Measurements from ENCODE around the gene NEIL3. TPM values are rescaled to one million over a fixed set of nuclear protein-coding genes. Genes with fewer than 3 reads are reported as not detected.

Gene NEIL3
- total and polyA plus RNA-seq, 9 of the 15 experiments (the other 6 are each of a cell fraction or from before 2014, with no cell fraction given): 2.7 to 23.3 (median 12.9) TPM

DNA sequence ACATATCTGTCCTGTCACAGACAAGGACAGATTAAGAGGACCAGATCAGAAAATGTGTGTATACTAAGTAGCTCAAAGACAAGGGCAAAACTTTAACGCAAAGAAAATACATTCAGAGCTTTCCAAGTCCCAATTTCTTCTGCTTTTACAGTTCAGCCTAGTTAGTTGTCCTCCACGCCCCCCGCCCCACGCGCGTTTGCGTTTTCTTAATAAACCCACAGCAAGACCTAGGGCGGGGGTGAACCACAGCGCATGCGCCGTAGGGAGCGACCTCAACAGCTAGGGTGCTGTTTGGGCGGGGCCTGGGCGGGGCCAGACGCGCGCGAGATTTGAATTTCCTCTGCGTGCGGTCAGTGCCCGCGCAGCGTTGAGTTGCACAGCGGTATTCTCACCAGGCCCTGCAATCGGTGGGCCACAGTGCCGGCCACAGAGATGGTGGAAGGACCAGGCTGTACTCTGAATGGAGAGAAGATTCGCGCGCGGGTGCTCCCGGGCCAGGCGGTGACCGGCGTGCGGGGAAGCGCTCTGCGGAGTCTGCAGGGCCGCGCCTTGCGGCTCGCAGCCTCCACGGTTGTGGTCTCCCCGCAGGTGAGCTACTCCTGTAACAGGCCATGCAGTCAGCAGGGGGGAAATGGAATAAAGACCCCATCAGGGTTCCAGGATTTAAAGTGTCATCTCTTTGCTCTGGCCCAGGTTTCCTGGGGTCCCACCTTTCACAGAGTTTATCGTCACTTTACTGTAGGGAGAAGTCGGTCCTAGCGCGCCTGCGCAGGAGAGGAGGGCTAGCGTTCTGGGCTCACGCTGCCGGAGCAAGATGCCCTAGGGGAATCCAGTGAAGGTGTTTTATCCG, at the start of gene NEIL3 (continued):
- TF ChIP-seq, protein P1, sequence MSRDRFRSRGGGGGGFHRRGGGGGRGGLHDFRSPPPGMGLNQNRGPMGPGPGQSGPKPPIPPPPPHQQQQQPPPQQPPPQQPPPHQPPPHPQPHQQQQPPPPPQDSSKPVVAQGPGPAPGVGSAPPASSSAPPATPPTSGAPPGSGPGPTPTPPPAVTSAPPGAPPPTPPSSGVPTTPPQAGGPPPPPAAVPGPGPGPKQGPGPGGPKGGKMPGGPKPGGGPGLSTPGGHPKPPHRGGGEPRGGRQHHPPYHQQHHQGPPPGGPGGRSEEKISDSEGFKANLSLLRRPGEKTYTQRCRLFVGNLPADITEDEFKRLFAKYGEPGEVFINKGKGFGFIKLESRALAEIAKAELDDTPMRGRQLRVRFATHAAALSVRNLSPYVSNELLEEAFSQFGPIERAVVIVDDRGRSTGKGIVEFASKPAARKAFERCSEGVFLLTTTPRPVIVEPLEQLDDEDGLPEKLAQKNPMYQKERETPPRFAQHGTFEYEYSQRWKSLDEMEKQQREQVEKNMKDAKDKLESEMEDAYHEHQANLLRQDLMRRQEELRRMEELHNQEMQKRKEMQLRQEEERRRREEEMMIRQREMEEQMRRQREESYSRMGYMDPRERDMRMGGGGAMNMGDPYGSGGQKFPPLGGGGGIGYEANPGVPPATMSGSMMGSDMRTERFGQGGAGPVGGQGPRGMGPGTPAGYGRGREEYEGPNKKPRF (IDR thresholded peaks at IDR 0.05; ENCODE audit: low read depth, low read length): no peak
- TF ChIP-seq ZBED1 (IDR thresholded peaks at IDR 0.05) (0 out of 2 replicates have a peak, but pooled peaks have one; percentile 17), SMARCA5 (IDR thresholded peaks at IDR 0.05) (no peak), JUND (IDR thresholded peaks at IDR 0.05; ENCODE audit: borderline replicate concordance, low read depth, low read length) (0 out of 2 replicates have a peak, but pooled peaks have one; percentile 3), JUND (tag; IDR thresholded peaks at IDR 0.05; ENCODE audit: borderline replicate concordance, low read depth, low read length) (no peak), RAD21 (CRISPR knock-in tag; conservative IDR thresholded peaks at IDR 0.05 in 1 of 2, IDR thresholded peaks at IDR 0.05 in 1 of 2) (no peak), MXI1 (IDR thresholded peaks at IDR 0.05; ENCODE audit: low read depth, low read length) (peak; percentile 65; the same call in 1 of the 2 replicates), RBM14 (IDR thresholded peaks at IDR 0.05; ENCODE audit: borderline replicate concordance, insufficient read depth, low read depth, low read length) (no peak), PHF8 (IDR thresholded peaks at IDR 0.05; ENCODE audit: borderline replicate concordance, low read length) (peak; percentile 94), KLF6 (CRISPR knock-in tag; IDR thresholded peaks at IDR 0.05; ENCODE audit: borderline replicate concordance) (no peak), SIX5 (IDR thresholded peaks at IDR 0.05; ENCODE audit: borderline replicate concordance in 1 of 2, insufficient read depth in 1 of 2, low read depth in 1 of 2, low read length in 2 of 2) (no peak), ATF1 (CRISPR knock-in tag; IDR thresholded peaks at IDR 0.05) (no peak), ATF1 (tag; IDR thresholded peaks at IDR 0.05) (peak; percentile 57; the same call in 1 of the 2 replicates), NEUROD1 (IDR thresholded peaks at IDR 0.05; ENCODE audit: borderline replicate concordance, low read depth, low read length, partially characterized antibody) (no peak), CSDE1 (IDR thresholded peaks at IDR 0.05) (no peak), ZNF347 (CRISPR knock-in tag; IDR thresholded peaks at IDR 0.05; ENCODE audit: low read depth) (no peak), FOXK1 (CRISPR knock-in tag; IDR thresholded peaks at IDR 0.05; ENCODE audit: borderline replicate concordance) (0 out of 2 replicates have a peak, but pooled peaks have one; percentile 27), RBFOX2 (IDR thresholded peaks at IDR 0.05; ENCODE audit: low read depth, low read length) (peak; percentile 98)
- TF ChIP-seq, protein P2, sequence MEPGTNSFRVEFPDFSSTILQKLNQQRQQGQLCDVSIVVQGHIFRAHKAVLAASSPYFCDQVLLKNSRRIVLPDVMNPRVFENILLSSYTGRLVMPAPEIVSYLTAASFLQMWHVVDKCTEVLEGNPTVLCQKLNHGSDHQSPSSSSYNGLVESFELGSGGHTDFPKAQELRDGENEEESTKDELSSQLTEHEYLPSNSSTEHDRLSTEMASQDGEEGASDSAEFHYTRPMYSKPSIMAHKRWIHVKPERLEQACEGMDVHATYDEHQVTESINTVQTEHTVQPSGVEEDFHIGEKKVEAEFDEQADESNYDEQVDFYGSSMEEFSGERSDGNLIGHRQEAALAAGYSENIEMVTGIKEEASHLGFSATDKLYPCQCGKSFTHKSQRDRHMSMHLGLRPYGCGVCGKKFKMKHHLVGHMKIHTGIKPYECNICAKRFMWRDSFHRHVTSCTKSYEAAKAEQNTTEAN (CRISPR knock-in tag; IDR thresholded peaks at IDR 0.05): no peak
- TF ChIP-seq, protein P3, sequence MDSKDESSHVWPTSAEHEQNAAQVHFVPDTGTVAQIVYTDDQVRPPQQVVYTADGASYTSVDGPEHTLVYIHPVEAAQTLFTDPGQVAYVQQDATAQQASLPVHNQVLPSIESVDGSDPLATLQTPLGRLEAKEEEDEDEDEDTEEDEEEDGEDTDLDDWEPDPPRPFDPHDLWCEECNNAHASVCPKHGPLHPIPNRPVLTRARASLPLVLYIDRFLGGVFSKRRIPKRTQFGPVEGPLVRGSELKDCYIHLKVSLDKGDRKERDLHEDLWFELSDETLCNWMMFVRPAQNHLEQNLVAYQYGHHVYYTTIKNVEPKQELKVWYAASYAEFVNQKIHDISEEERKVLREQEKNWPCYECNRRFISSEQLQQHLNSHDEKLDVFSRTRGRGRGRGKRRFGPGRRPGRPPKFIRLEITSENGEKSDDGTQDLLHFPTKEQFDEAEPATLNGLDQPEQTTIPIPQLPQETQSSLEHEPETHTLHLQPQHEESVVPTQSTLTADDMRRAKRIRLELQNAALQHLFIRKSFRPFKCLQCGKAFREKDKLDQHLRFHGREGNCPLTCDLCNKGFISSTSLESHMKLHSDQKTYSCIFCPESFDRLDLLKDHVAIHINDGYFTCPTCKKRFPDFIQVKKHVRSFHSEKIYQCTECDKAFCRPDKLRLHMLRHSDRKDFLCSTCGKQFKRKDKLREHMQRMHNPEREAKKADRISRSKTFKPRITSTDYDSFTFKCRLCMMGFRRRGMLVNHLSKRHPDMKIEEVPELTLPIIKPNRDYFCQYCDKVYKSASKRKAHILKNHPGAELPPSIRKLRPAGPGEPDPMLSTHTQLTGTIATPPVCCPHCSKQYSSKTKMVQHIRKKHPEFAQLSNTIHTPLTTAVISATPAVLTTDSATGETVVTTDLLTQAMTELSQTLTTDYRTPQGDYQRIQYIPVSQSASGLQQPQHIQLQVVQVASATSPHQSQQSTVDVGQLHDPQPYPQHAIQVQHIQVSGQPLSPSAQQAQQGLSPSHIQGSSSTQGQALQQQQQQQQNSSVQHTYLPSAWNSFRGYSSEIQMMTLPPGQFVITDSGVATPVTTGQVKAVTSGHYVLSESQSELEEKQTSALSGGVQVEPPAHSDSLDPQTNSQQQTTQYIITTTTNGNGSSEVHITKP (IDR thresholded peaks at IDR 0.05; ENCODE audit: partially characterized antibody): peak; percentile 15
